NB4 (cell line): ENCODE measurements around the gene UST.

ENCODE experiments used
- MYC ChIP-seq: IDR thresholded peaks from 2 replicates; pipeline ENCODE4 v1.6.1; 2011; ENCODE audit warnings: low read depth, low read length
- POLR2A ChIP-seq: IDR thresholded peaks from 2 replicates; pipeline ENCODE4 v1.6.1; 2011; ENCODE audit warnings: mild to moderate bottlenecking; ENCODE audit not compliant: insufficient read length; ENCODE audit errors: extremely low read depth
- TF ChIP-seq, protein P1 (sequence below): IDR thresholded peaks from one replicate; pipeline ENCODE4 v1.5.1; 2012; ENCODE audit warnings: low read depth, low read length
- TF ChIP-seq, protein P2 (sequence below): IDR thresholded peaks from 2 replicates; pipeline ENCODE4 v1.6.1; 2011; ENCODE audit warnings: low read depth, low read length

DNA sequence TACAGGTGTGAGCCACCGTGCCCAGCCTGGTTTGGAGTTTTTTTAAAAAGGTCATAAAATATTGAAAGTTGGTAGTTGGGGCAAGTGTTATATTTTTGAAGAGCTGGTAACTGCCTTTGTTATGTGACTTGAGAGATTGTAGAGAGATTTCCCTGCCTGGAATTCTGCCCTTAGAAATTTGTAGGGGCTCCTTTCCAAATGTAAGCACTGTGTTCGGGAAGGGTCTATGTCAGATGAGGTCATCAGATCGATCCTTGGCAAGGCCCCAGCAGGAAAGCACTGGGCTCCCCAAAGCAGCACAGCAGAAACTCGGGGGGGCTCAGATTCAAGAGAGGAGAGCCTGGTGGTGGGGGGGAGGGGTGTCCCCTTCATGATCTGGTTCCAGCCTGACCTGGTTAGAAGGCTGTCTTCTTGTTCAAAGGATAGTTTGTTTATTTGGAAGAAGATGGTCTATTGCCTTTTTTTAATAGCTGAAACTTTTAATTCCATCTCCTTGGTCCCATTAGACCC lies 220.2 kb downstream of the UST start:
- TF ChIP-seq, protein P1, sequence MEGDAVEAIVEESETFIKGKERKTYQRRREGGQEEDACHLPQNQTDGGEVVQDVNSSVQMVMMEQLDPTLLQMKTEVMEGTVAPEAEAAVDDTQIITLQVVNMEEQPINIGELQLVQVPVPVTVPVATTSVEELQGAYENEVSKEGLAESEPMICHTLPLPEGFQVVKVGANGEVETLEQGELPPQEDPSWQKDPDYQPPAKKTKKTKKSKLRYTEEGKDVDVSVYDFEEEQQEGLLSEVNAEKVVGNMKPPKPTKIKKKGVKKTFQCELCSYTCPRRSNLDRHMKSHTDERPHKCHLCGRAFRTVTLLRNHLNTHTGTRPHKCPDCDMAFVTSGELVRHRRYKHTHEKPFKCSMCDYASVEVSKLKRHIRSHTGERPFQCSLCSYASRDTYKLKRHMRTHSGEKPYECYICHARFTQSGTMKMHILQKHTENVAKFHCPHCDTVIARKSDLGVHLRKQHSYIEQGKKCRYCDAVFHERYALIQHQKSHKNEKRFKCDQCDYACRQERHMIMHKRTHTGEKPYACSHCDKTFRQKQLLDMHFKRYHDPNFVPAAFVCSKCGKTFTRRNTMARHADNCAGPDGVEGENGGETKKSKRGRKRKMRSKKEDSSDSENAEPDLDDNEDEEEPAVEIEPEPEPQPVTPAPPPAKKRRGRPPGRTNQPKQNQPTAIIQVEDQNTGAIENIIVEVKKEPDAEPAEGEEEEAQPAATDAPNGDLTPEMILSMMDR = no peak
- TF ChIP-seq POLR2A (no peak), MYC (no peak)
- TF ChIP-seq, protein P2, sequence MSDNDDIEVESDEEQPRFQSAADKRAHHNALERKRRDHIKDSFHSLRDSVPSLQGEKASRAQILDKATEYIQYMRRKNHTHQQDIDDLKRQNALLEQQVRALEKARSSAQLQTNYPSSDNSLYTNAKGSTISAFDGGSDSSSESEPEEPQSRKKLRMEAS = no peak
